ENCODE data around the gene MEGF9. TPM values are rescaled to one million over a fixed set of nuclear protein-coding genes. Genes with fewer than 3 reads are reported as not detected.

The MEGF9 gene
- total and polyA plus RNA-seq, 2 experiments from 2014 or later: 10.3 to 27.4 TPM

- Histone ChIP-seq H3K4me2 (no peak overlapping the region), H3K27ac (no peak overlapping the region), H3K79me2 (peaks cover 87% of the 10 kb centered on the region), H4K20me1 (ENCODE audit: insufficient read depth, poor library complexity, severe bottlenecking) (no peaks in the 10 kb centered on the region), H3K9me2 (replicated peaks; ENCODE audit: insufficient read depth) (no peaks in the 10 kb centered on the region), H3K4me1 (ENCODE audit: insufficient read depth) (peaks cover 8% of the 10 kb centered on the region), H3K4me3 (no peak overlapping the region), H3K36me3 (replicated peaks; ENCODE audit: insufficient read depth, low read depth) (no peaks in the 10 kb centered on the region), H3K9me3 (ENCODE audit: low read depth) (peaks cover 8% of the 10 kb centered on the region), H3K27me3 (no peaks in the 10 kb centered on the region), H2AFZ (no peak overlapping the region)
- TF ChIP-seq, protein P1, sequence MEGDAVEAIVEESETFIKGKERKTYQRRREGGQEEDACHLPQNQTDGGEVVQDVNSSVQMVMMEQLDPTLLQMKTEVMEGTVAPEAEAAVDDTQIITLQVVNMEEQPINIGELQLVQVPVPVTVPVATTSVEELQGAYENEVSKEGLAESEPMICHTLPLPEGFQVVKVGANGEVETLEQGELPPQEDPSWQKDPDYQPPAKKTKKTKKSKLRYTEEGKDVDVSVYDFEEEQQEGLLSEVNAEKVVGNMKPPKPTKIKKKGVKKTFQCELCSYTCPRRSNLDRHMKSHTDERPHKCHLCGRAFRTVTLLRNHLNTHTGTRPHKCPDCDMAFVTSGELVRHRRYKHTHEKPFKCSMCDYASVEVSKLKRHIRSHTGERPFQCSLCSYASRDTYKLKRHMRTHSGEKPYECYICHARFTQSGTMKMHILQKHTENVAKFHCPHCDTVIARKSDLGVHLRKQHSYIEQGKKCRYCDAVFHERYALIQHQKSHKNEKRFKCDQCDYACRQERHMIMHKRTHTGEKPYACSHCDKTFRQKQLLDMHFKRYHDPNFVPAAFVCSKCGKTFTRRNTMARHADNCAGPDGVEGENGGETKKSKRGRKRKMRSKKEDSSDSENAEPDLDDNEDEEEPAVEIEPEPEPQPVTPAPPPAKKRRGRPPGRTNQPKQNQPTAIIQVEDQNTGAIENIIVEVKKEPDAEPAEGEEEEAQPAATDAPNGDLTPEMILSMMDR (IDR thresholded peaks at IDR 0.05; ENCODE audit: poor library complexity): no peak
- TF ChIP-seq EZH2 (IDR thresholded peaks at IDR 0.05; ENCODE audit: borderline replicate concordance) (no peak), EZH2phosphoT487 (IDR thresholded peaks at IDR 0.05; ENCODE audit: low read depth, severe bottlenecking, unreplicated experiment) (no peak)
- no peak for DNase-seq (ENCODE audit: low spot score)
Measured at GRCh38 chr9:120668399-120668798, 45.9 kb downstream of the MEGF9 start.

DNA sequence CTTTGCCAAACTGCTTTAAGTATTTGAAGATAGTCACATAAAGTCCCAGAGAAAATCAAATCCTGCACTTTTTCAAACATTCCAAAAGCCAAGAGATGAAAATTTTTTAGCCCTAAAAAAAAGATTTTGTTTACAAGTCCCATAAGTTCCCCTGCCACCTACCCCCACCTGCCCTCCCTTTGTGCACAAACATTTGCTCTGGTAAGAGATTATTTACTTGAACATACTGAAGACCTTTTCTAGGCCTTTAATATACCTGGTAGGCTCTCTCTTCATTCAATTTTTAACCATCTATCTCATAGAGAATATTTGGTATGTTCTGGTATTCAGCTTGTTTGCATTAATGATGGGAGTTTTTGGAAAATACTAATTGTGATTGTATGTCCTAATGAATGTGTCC is 50.3 kb downstream of the MEGF9 start:
- no peaks in the 10 kb centered on the region for H3K36me3 ChIP-seq (replicated peaks; ENCODE audit: insufficient read depth, low read depth)
- H4K20me1 ChIP-seq (ENCODE audit: insufficient read depth, poor library complexity, severe bottlenecking): no peaks in the 10 kb centered on the region
- H3K4me3 ChIP-seq: no peak overlapping the region
- peaks cover 71% of the 10 kb centered on the region for H3K79me2 ChIP-seq
- H3K4me2 ChIP-seq: no peak overlapping the region
- H2AFZ ChIP-seq: no peak overlapping the region
- no peaks in the 10 kb centered on the region for H3K27me3 ChIP-seq
- no peak overlapping the region for H3K27ac ChIP-seq
- H3K9me3 ChIP-seq (ENCODE audit: low read depth): peaks cover 8% of the 10 kb centered on the region
- DNase-seq (ENCODE audit: low spot score): no peak
- H3K4me1 ChIP-seq (ENCODE audit: insufficient read depth): peaks cover 8% of the 10 kb centered on the region
- no peaks in the 10 kb centered on the region for H3K9me2 ChIP-seq (replicated peaks; ENCODE audit: insufficient read depth)
- TF ChIP-seq EZH2 (IDR thresholded peaks at IDR 0.05; ENCODE audit: borderline replicate concordance) (no peak), EZH2phosphoT487 (IDR thresholded peaks at IDR 0.05; ENCODE audit: low read depth, severe bottlenecking, unreplicated experiment) (no peak)
- TF ChIP-seq, protein P1 (IDR thresholded peaks at IDR 0.05; ENCODE audit: poor library complexity): no peak

GRCh38 chr9:120663380-120663779 is 50.9 kb downstream of the MEGF9 start:
- Histone ChIP-seq H3K27ac (no peak overlapping the region), H3K4me3 (no peak overlapping the region), H3K79me2 (peaks cover 67% of the 10 kb centered on the region), H3K27me3 (no peaks in the 10 kb centered on the region), H3K36me3 (replicated peaks; ENCODE audit: insufficient read depth, low read depth) (no peaks in the 10 kb centered on the region), H3K4me2 (no peak overlapping the region), H3K4me1 (ENCODE audit: insufficient read depth) (peaks cover 8% of the 10 kb centered on the region), H3K9me3 (ENCODE audit: low read depth) (peaks cover 8% of the 10 kb centered on the region), H3K9me2 (replicated peaks; ENCODE audit: insufficient read depth) (no peaks in the 10 kb centered on the region), H4K20me1 (ENCODE audit: insufficient read depth, poor library complexity, severe bottlenecking) (no peaks in the 10 kb centered on the region), H2AFZ (no peak overlapping the region)
- TF ChIP-seq EZH2 (IDR thresholded peaks at IDR 0.05; ENCODE audit: borderline replicate concordance) (no peak), EZH2phosphoT487 (IDR thresholded peaks at IDR 0.05; ENCODE audit: low read depth, severe bottlenecking, unreplicated experiment) (no peak)
- TF ChIP-seq, protein P1 (IDR thresholded peaks at IDR 0.05; ENCODE audit: poor library complexity): no peak
- DNase-seq (ENCODE audit: low spot score): no peak
- 87% methylated on average over 3 of the region's 3 CpGs for WGBS (ENCODE audit: low lambda C conversion rate, missing lambda C conversion rate)

DNA sequence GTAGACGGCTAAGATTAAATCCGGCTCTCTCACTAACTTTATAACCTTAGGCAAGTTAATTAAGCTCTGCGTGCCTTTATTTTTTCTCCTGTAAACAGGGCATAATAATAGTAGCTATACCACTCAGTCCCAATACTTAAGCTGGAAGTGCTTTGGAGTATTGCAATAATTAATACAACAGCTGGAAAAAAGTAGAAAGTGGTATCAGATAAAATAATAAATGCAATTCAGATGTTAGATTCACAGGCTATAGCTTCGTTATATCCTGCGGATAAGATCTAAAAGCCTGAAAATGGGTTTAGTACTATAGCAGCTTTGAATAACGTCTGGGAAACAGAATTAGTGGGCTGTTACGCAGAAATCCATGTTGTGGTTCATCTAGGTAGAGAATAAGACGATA is 51.8 kb downstream of the MEGF9 start:
- WGBS (ENCODE audit: low lambda C conversion rate, missing lambda C conversion rate): 93% methylated on average over 8 of the region's 8 CpGs
- H3K27me3 ChIP-seq: no peaks in the 10 kb centered on the region

More for the DNA sequence above, 51.8 kb downstream of the MEGF9 start:
- Histone ChIP-seq H3K36me3 (replicated peaks; ENCODE audit: insufficient read depth, low read depth) (no peaks in the 10 kb centered on the region), H3K4me2 (no peak overlapping the region), H3K4me1 (ENCODE audit: insufficient read depth) (peaks cover 8% of the 10 kb centered on the region), H3K79me2 (peaks cover 58% of the 10 kb centered on the region), H3K4me3 (no peak overlapping the region), H2AFZ (no peak overlapping the region), H3K9me2 (replicated peaks; ENCODE audit: insufficient read depth) (no peaks in the 10 kb centered on the region), H3K9me3 (ENCODE audit: low read depth) (peaks cover 8% of the 10 kb centered on the region), H3K27ac (no peak overlapping the region), H4K20me1 (ENCODE audit: insufficient read depth, poor library complexity, severe bottlenecking) (no peaks in the 10 kb centered on the region)
- TF ChIP-seq, protein P1 (IDR thresholded peaks at IDR 0.05; ENCODE audit: poor library complexity): no peak
- TF ChIP-seq EZH2 (IDR thresholded peaks at IDR 0.05; ENCODE audit: borderline replicate concordance) (no peak), EZH2phosphoT487 (IDR thresholded peaks at IDR 0.05; ENCODE audit: low read depth, severe bottlenecking, unreplicated experiment) (no peak)
- no peak for DNase-seq (ENCODE audit: low spot score)
